GM18858 (cell line): Measurements from ENCODE around the gene PDHX.
"Not testable (repeated sequence)": the region's sequence is repeated elsewhere in the genome, so short reads cannot be mapped to it uniquely, and the experiment has no call there.

Source experiments
- ATAC-seq: cut with Tn5 transposase; IDR thresholded peaks from one replicate; pipeline ENCODE4 v1.9.1; 2021; ENCODE audit not compliant: unreplicated experiment

The PDHX gene

GRCh38 chr11:34916015-34916842 is at the start of gene PDHX, which contains the start of gene APIP:
Gene PDHX (plus strand): TSS chr11:34916618. CDS start chr11:34916656, 38 bp downstream.
Gene APIP (minus strand): TSS chr11:34916379. CDS start chr11:34916284, 95 bp downstream.
- peak; percentile 84 for ATAC-seq

DNA sequence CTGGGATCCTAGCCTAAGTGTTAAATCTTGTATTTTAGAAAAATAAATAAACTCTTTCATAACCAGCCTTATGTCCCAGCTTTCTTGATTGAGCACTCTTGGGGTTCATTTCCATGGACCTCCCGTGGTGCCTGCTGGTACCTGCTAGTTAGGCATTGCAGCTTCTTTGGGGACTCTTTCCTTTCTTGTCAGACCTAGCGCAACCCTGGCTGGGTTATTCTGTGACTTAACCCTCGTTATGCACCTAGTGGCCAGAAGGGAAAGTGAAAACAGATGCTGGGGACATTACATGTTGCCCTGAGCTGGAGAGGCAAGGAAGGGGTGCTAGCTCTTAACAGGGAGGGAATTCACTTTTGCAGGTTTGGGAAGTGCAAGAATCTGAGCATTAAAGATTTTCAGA is 47.0 kb upstream of the PDHX start:
- ATAC-seq, result no peak

DNA sequence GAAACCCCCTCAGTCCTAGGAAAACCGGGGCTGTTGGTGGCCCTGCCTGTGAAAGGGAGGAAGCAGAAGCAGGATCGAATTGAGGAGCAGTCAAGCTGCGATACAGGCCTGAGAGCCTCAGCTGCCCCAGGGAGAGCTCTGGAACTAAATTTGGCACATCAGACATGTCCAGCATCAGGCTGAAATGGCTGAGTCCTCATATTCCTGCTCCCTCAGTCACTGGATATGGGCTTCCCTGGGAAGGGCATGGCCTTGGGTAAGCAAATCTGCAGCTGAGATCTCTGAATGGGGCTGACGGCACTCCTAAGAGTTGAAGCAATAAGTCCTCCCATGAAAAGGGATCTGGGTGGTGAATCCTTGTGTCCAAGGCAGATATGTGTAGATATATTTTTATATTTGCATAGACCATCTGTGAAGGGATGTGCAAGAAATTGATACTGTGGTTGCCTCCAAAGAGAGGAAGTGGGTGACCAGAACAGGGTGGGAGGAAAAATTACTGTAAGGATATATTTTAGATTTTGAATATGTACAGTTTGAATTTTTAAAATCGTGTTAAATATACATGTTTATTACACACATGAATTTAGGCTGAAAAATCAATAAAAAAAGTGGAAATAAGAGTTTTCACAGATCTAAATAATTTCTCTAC is 45.7 kb upstream of the PDHX start:
- no peak for ATAC-seq

- ATAC-seq, result no peak
Observed at GRCh38 chr11:34874202-34874601, 42.2 kb upstream of the PDHX start.

- ATAC-seq, result no peak
Observed at GRCh38 chr11:34877375-34877975, 38.9 kb upstream of the PDHX start.

GRCh38 chr11:34881900-34882299 is 34.5 kb upstream of the PDHX start:
- no peak for ATAC-seq

DNA sequence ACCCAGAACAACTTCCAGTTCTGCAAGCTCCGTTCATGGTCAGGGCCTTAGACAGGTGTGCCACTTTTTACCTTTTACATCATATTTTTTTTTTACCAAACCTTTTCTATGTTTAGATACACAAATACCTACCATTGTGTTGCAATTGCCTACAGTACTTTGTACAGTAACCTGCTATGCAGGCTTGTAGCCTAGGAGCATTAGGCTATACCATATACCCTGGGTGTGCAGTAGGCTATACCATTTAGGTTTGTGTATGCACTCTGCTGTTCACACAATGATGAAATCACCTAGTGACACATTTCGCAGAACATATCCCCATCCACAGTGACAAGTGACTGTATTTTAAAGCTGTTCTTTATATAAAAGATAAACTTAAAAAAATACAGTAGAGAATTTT is 29.8 kb upstream of the PDHX start:
- ATAC-seq, result no peak

DNA sequence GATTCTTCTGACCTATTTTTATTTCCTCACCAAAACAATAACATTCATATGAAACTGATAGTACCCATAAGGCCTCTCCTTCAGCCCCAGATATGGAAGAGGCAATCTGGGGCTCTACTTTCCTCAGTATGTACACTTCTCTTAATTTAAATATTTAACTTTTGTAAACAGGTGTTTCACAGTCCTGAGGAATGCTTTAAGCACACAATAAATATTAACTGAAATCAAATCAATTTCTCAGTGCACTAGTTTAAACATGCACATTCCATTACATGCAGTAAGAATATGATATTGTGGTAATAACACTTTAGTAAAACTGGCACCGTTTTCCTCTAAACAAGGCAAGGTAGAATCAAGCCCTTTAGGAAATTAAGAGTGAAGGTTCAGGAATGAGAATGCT is 29.2 kb upstream of the PDHX start:
- ATAC-seq, result no peak

GRCh38 chr11:34890089-34890488 is 26.3 kb upstream of the PDHX start:
- no peak for ATAC-seq

- no peak for ATAC-seq
Observed at GRCh38 chr11:34890812-34891211, 25.6 kb upstream of the PDHX start.

GRCh38 chr11:34891611-34892010 is 24.8 kb upstream of the PDHX start:
- no peak for ATAC-seq

- ATAC-seq, result no peak
Observed at GRCh38 chr11:34893416-34893815, 23.0 kb upstream of the PDHX start.

GRCh38 chr11:34896191-34896590 is 20.2 kb upstream of the PDHX start:
- ATAC-seq, result not testable (repeated sequence)

DNA sequence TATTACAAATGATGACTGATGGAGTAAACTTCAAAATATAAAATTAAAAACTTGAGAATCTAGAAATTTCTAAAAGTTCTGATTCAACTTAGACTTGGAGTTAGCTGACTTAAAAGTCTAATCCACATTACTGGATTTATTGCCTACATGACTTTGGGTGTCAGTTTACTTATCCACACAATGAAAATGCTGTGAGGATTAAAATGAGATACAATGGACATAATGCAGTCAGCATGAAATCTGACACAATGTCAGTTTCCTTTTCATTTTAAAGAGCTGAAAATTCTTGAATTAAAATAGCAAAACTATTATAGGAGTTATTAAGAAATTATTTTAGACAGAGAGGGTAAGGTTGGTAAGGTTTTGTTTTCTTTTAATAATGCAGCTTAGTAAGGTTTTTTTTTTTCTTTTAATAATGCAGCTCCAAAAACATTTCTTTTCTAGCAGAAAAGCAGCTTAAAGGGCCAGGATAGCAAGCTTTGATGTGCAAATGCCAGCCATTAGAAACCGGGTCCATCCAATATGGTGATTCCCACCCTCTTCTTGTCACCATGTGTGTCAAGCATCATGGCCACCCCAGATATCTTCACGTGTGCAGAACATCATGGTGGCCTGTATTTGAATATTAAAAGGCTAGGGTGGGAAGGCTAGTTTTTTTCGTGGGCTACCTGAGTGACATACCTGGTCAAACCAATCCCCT is 19.1 kb upstream of the PDHX start:
- no peak for ATAC-seq

- no peak for ATAC-seq
Observed at GRCh38 chr11:34898474-34898873, 17.9 kb upstream of the PDHX start.

GRCh38 chr11:34899633-34900016 is 16.8 kb upstream of the PDHX start:
- ATAC-seq, result no peak

DNA sequence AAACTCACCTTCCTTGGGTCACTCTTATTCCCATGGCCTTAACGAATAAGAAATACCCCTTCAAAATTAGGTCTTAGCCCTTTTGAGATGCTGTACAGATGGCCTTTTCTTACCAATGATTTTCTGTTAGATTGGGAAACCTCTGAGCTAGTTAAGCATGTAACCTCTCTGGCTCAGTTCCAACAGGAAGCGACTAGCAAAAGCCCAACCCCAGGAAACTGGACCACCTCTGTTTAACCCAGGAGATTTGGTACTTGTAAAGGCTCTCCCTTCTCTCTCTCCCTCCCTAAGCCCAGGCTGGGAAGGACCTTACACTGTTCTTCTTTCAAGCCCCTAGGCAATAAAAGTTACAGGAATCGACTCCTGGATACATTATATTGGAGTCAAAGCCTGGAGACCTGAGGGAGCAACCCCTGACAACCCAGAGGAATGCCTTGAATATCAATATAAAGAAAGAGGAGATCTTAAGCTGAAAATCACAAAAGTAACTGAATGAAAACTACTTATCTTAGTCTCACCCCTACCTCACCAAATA is 11.9 kb upstream of the PDHX start:
- no peak for ATAC-seq

GRCh38 chr11:34905666-34906065 is 10.8 kb upstream of the PDHX start:
- ATAC-seq, result no peak

GRCh38 chr11:34907934-34908593 is 8.4 kb upstream of the PDHX start:
- ATAC-seq, result peak; percentile 43

GRCh38 chr11:34909415-34909814 is 7.0 kb upstream of the PDHX start:
- ATAC-seq, result no peak

DNA sequence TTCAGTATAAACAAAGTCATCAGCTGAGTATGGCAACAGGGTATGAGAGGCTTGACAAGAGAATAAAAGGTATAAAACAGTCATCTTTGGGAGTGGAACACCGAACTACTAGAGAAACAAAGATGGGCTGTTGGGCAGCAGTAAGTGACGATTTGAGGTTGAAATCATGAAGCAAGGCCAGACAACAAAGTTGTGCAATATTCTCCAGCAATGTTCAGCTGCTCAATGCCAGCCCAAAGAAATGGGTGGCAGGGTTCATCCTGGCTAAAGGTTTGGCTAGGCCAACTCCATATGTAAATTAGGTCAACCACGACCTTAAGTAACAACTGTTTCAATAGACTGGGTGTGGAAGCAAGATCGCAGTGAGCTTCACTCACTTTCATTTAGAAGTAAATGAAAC is 6.5 kb upstream of the PDHX start:
- no peak for ATAC-seq
